ENCODE data around the gene CDK7. TPM values are rescaled to one million over a fixed set of nuclear protein-coding genes. Genes with fewer than 3 reads are reported as not detected.

The CDK7 gene
- total and polyA plus RNA-seq, 4 donors = 6.9 to 15.0 (median 7.9) TPM

DNA sequence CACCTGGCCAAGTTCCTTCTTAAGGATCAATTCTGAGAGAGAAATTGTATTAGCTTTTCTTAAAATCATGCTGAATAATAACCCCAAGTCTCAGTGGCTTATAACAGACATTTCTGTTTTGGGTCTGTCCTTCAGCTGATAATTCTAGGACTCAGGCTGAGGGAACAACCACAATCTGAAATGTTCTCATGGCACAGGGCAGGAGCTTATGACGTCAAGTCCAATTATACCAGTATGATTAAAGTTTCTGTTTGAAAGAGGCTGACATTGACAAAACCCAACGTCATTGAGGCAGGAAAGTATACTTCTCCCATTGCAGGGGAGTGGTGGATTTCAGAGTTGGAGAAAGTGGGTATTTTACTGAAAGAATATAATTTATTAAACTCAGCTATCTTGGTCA is 23.5 kb upstream of the CDK7 start:
- no peak for DNase-seq (ENCODE audit: low spot score)
- H3K27ac ChIP-seq (ENCODE audit: low read depth in 1 of 2, low read length in 2 of 2) = no peak overlapping the region
- TF ChIP-seq GABPA (IDR thresholded peaks at IDR 0.05 in 1 of 2, conservative IDR thresholded peaks at IDR 0.05 in 1 of 2) (no peak), TAF1 (conservative IDR thresholded peaks at IDR 0.05) (no peak), RAD21 (IDR thresholded peaks at IDR 0.05) (no peak), RXRA (IDR thresholded peaks at IDR 0.05) (no peak), NR2F2 (IDR thresholded peaks at IDR 0.05) (no peak)
- TF ChIP-seq, protein P1, sequence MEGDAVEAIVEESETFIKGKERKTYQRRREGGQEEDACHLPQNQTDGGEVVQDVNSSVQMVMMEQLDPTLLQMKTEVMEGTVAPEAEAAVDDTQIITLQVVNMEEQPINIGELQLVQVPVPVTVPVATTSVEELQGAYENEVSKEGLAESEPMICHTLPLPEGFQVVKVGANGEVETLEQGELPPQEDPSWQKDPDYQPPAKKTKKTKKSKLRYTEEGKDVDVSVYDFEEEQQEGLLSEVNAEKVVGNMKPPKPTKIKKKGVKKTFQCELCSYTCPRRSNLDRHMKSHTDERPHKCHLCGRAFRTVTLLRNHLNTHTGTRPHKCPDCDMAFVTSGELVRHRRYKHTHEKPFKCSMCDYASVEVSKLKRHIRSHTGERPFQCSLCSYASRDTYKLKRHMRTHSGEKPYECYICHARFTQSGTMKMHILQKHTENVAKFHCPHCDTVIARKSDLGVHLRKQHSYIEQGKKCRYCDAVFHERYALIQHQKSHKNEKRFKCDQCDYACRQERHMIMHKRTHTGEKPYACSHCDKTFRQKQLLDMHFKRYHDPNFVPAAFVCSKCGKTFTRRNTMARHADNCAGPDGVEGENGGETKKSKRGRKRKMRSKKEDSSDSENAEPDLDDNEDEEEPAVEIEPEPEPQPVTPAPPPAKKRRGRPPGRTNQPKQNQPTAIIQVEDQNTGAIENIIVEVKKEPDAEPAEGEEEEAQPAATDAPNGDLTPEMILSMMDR (IDR thresholded peaks at IDR 0.05; ENCODE audit: low read depth, low read length, missing input control) = no peak

DNA sequence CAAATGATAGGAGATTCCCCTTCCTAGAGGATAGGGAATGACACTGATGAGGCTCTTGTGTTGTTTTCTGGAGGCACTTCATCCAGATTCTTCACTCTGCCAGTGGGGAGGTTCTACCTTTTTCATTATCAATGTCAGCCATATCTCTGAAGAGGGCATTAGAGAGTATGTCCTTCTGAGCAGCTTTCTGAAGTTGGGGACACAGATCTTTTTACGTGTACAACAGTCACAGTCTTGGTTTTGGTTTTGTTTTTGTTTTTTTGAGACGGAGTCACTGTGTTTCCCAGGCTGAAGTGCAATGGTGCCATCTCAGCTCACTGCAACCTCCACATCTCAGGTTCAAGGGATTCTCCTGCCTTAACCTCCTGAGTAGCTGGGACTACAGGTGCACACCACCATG is 22.7 kb upstream of the CDK7 start:
- H3K36me3 ChIP-seq (ENCODE audit: control insufficient read depth in 4 of 4, insufficient read depth in 3 of 4, low read depth in 1 of 4, low read length in 3 of 4) = no peaks in the 10 kb centered on the region
- H3K9ac ChIP-seq (ENCODE audit: low read depth in 1 of 2, low read length in 2 of 2) = no peak overlapping the region
- H3K4me1 ChIP-seq (ENCODE audit: control insufficient read depth in 4 of 4, insufficient read depth in 4 of 4, low read length in 3 of 4) = peaks cover 0 to 2% (median 0%) of the 10 kb centered on the region in 4 donors
- no peak overlapping the region for H3K4me3 ChIP-seq (ENCODE audit: low read depth in 1 of 3, low read length in 3 of 3)
- WGBS = 91% methylated on average over 2 of the region's 2 CpGs
- no peaks in the 10 kb centered on the region for H3K9me3 ChIP-seq (ENCODE audit: control insufficient read depth in 4 of 4, low read length in 3 of 4)
- DNase-seq (ENCODE audit: low spot score) = no peak
- no peak overlapping the region for H3K27ac ChIP-seq (ENCODE audit: low read depth in 1 of 2, low read length in 2 of 2)
- TF ChIP-seq EGR1 (IDR thresholded peaks at IDR 0.05; ENCODE audit: low read depth in 2 of 2) (no peak), SP1 (IDR thresholded peaks at IDR 0.05) (no peak), GABPA (IDR thresholded peaks at IDR 0.05 in 1 of 2, conservative IDR thresholded peaks at IDR 0.05 in 1 of 2) (no peak), RAD21 (IDR thresholded peaks at IDR 0.05) (no peak), NR2F2 (IDR thresholded peaks at IDR 0.05) (no peak), JUND (IDR thresholded peaks at IDR 0.05) (no peak), TAF1 (conservative IDR thresholded peaks at IDR 0.05) (no peak), HNF4A (conservative IDR thresholded peaks at IDR 0.05) (no peak)
- TF ChIP-seq, protein P2, sequence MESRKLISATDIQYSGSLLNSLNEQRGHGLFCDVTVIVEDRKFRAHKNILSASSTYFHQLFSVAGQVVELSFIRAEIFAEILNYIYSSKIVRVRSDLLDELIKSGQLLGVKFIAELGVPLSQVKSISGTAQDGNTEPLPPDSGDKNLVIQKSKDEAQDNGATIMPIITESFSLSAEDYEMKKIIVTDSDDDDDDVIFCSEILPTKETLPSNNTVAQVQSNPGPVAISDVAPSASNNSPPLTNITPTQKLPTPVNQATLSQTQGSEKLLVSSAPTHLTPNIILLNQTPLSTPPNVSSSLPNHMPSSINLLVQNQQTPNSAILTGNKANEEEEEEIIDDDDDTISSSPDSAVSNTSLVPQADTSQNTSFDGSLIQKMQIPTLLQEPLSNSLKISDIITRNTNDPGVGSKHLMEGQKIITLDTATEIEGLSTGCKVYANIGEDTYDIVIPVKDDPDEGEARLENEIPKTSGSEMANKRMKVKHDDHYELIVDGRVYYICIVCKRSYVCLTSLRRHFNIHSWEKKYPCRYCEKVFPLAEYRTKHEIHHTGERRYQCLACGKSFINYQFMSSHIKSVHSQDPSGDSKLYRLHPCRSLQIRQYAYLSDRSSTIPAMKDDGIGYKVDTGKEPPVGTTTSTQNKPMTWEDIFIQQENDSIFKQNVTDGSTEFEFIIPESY (IDR thresholded peaks at IDR 0.05) = no peak
- TF ChIP-seq, protein P3, sequence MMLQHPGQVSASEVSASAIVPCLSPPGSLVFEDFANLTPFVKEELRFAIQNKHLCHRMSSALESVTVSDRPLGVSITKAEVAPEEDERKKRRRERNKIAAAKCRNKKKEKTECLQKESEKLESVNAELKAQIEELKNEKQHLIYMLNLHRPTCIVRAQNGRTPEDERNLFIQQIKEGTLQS (IDR thresholded peaks at IDR 0.05) = no peak
- TF ChIP-seq, protein P4, sequence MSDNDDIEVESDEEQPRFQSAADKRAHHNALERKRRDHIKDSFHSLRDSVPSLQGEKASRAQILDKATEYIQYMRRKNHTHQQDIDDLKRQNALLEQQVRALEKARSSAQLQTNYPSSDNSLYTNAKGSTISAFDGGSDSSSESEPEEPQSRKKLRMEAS (IDR thresholded peaks at IDR 0.05) = no peak
- TF ChIP-seq, protein P1 (IDR thresholded peaks at IDR 0.05; ENCODE audit: low read depth, low read length, missing input control) = no peak
- H3K27me3 ChIP-seq (ENCODE audit: control insufficient read depth in 4 of 4, insufficient read depth in 4 of 4, low read length in 3 of 4) = no peaks in the 10 kb centered on the region

More for the DNA sequence above, 23.5 kb upstream of the CDK7 start:
- 91% methylated on average over 2 of the region's 2 CpGs for WGBS
- Histone ChIP-seq H3K9me3 (ENCODE audit: control insufficient read depth in 4 of 4, low read length in 3 of 4) (no peaks in the 10 kb centered on the region), H3K4me3 (ENCODE audit: low read depth in 1 of 3, low read length in 3 of 3) (no peak overlapping the region), H3K9ac (ENCODE audit: low read depth in 1 of 2, low read length in 2 of 2) (no peak overlapping the region), H3K27me3 (ENCODE audit: control insufficient read depth in 4 of 4, insufficient read depth in 4 of 4, low read length in 3 of 4) (no peaks in the 10 kb centered on the region), H3K4me1 (ENCODE audit: control insufficient read depth in 4 of 4, insufficient read depth in 4 of 4, low read length in 3 of 4) (no peaks in the 10 kb centered on the region), H3K36me3 (ENCODE audit: control insufficient read depth in 4 of 4, insufficient read depth in 3 of 4, low read depth in 1 of 4, low read length in 3 of 4) (no peaks in the 10 kb centered on the region)

Measured in liver (tissue), 9 donors.